GM19023 (cell line): ENCODE measurements around the gene FAM13C.

ENCODE experiments used
- ATAC-seq: cut with Tn5 transposase; IDR thresholded peaks from one replicate; pipeline ENCODE4 v1.9.1; 2021; ENCODE audit warnings: mild to moderate bottlenecking, moderate library complexity; ENCODE audit not compliant: unreplicated experiment

FAM13C gene

GRCh38 chr10:59362959-59363381, 621 bp upstream of the FAM13C start:
- peak; percentile 23 for ATAC-seq

- ATAC-seq: no peak
Observed at GRCh38 chr10:59361663-59362143, 646 bp downstream of the FAM13C start.

- no peak for ATAC-seq
Observed at GRCh38 chr10:59360605-59361405, 1.5 kb downstream of the FAM13C start.

GRCh38 chr10:59358576-59358975, 3.8 kb downstream of the FAM13C start:
- ATAC-seq: no peak

- ATAC-seq: no peak
Observed at GRCh38 chr10:59354434-59354833, 7.9 kb downstream of the FAM13C start.

GRCh38 chr10:59350558-59350957, 11.8 kb downstream of the FAM13C start:
- ATAC-seq: no peak

- no peak for ATAC-seq
Observed at GRCh38 chr10:59346321-59346720, 16.0 kb downstream of the FAM13C start.

GRCh38 chr10:59342723-59343122, 19.6 kb downstream of the FAM13C start:
- ATAC-seq: no peak

GRCh38 chr10:59342000-59342399, 20.3 kb downstream of the FAM13C start:
- no peak for ATAC-seq

- ATAC-seq: no peak
Observed at GRCh38 chr10:59340285-59340684, 22.1 kb downstream of the FAM13C start.

- no peak for ATAC-seq
Observed at GRCh38 chr10:59339351-59339750, 23.0 kb downstream of the FAM13C start.

- ATAC-seq: no peak
Observed at GRCh38 chr10:59337201-59337652, 25.1 kb downstream of the FAM13C start.

- no peak for ATAC-seq
Observed at GRCh38 chr10:59336632-59337031, 25.7 kb downstream of the FAM13C start.

GRCh38 chr10:59335497-59335896, 26.9 kb downstream of the FAM13C start:
- ATAC-seq: no peak

GRCh38 chr10:59333701-59334100, 28.6 kb downstream of the FAM13C start:
- no peak for ATAC-seq

GRCh38 chr10:59332581-59332980, 29.8 kb downstream of the FAM13C start:
- no peak for ATAC-seq

GRCh38 chr10:59331661-59332060, 30.7 kb downstream of the FAM13C start:
- ATAC-seq: no peak

- ATAC-seq: no peak
Observed at GRCh38 chr10:59325116-59325515, 37.2 kb downstream of the FAM13C start.

- ATAC-seq: no peak
Observed at GRCh38 chr10:59324597-59324996, 37.8 kb downstream of the FAM13C start.

GRCh38 chr10:59323831-59324401, 38.4 kb downstream of the FAM13C start:
- ATAC-seq: no peak

GRCh38 chr10:59323036-59323459, 39.3 kb downstream of the FAM13C start:
- no peak for ATAC-seq

GRCh38 chr10:59322131-59322530, 40.2 kb downstream of the FAM13C start:
- no peak for ATAC-seq
